Fibroblast of skin of left biceps (primary cell): ENCODE results near the gene GALNT2.

ENCODE experiments used
- DNase-seq, 2 experiments: peaks; one replicate each; pipeline ENCODE4 v3.0.0-alpha.2; 2013; ENCODE audit warnings: low read depth in 2 of 2

The GALNT2 gene

DNA sequence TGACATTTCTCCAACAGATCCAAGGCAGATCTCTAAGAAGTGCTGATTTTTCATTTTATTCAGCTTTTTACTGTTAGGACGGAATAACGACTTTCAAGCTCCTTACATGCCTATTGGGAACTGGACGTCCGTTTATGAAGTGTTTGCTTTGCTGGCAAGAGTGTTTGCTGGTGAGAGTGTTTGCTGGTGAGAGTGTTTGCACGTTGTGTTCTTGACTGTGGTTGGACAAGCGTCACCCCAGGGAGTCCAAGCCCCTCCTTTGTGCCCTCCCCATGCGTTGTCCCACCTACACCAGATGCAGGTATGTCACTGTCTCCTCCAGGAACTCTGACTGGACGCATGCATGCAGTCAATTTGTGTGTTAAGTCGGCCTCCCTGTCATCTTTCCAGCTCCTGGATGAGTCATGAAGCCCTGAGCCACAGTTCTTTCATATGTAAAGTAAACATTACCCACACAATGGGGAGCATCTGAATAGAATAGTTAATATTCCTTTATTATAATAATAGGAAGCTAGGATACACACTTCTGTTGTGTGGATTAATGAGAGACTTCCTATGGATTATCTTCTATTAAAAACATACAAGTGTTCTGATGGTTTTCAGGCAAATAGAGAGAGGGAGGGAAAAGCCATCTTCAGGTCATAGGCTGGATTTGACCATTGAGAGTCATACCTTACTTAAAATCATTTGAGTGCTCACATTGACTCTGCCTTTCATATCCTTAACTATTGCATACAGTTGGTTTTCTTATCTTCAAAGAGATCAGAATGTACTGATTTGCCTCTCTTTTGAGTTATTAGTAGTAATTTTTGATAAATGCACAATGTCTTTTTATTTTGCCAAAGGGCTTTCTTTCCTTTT, 119.2 kb downstream of the GALNT2 start:
- no peak for DNase-seq

DNA sequence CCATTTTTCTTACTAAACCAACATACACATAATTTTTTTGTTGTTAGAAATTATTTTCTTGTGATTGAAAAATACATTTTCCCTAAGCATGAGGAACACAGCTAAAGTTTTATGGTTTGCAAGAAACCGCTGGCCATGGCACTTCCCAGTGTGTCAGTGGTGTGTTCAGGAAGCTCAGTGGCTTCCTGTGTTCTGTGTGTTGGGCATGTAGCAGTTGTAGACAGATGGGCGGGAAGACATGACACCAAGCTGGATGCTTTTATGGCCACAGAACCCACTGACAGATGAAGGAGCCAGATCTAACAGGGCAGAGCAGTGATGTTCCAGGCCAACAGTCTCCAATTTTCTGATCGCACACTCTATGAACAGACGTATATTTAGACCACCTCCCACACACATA, 119.8 kb downstream of the GALNT2 start:
- DNase-seq, result no peak

DNA sequence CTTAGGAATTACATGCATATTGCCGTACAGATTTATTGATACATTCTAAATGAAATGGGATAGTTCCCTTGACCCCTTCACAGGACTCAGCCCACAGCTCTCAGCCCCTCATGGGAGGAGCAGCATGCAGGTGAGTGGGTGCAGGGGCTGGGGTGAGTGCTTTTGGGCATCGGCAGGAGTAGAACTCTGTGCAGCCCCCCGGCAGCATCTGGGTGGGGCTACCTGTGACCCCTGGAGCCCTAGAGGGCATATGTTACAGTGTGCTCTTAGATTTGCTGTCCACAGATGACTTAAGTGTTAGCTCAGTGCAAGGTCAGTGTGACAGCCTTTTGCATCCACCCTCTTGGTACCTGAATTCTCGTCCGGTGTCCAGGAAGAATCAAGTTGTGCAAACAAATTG, 120.3 kb downstream of the GALNT2 start:
- no peak for DNase-seq

- DNase-seq, result no peak
Observed at GRCh38 chr1:230188826-230189225, 121.8 kb downstream of the GALNT2 start.

DNA sequence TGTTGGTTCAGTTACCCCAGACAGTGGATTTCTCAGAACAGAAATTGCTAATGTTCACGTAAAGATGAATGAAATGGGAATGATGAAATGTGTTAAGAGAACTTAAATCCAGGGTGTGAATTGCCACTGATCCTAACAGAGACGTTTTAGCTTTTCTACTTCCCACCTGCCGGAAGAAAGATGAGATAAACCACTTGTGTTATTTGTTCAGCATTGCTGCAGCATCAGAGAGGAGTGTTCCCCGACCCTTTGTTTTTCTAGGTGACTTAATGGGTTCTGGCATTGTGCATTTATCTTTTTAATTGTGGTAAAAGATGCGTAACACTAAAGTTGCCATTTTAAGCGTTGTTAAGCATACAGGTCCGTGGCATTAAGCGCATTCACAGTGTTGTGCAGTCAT, 122.3 kb downstream of the GALNT2 start:
- DNase-seq, result no peak

DNA sequence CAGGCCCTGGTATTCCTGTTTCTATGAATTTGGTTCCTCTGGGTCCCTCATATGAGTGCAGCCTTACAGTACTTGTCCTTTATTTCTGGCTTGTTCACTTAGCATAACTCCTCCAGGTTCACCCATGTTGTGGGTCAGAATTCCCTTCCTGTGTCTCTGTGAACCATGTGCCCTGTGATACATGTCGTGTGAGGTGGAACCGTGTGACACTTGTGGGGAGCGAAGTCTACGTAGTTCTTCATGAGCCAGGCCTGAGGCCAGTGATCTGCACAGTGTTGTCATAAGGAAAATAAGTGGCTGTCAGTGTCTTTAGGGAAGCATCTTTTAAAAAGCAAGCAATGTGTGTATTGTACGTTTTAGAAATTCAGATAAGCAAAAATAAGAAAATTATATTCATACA, 122.8 kb downstream of the GALNT2 start:
- DNase-seq, result no peak

DNA sequence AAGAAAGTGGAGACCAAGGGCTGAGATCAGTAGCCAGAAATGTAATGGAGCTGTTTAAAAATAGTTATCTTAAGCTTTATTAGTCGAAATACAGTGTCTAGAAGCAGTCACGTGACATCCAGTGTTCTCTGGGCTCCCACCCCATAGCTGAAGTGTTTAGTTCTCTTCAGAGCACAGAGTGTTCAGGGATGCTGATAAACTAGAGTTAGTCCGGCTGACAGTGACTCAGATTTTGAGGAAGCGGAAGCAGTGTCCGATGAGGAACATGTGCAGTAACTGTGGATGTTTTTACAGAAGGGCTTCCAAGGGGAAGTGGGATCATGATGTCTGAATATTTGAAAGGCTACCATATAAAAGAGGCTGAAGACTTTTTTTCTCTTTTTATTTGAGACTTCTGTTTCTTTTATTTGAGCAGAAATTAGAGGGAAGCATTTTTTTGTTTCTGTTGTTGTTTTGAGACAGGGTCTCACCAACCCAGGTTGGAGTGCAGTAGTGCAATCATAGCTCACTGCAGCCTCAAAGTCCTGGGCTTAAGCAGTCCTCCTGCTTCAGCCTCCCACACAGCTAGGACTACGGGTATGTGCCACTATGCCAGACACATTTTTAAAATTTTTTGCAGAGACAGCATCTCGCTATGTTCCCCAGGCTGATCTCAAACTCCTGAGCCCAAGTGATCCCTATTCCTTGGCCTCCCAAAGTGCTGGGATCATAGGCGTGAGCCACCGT, 124.2 kb downstream of the GALNT2 start:
- no peak for DNase-seq

DNA sequence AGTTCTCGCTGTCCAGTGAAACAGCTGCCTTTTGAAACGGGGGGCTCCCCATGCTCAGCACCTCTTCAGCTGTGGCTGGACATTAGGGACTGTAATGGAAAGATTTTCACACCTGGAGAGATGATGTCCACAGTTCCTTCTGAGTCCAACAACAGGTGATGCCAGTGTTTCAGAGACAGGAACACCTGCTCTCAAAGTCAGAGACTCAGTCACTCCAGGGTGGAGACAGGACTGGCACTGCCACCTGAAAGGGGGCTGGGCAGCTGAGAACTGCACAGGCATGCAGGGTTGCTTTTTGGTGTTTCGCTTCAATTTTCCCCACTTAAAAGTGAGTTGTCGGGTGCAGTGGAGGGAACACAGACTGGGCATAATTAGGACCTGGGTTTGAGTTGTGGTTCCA, 124.8 kb downstream of the GALNT2 start:
- DNase-seq, result no peak

DNA sequence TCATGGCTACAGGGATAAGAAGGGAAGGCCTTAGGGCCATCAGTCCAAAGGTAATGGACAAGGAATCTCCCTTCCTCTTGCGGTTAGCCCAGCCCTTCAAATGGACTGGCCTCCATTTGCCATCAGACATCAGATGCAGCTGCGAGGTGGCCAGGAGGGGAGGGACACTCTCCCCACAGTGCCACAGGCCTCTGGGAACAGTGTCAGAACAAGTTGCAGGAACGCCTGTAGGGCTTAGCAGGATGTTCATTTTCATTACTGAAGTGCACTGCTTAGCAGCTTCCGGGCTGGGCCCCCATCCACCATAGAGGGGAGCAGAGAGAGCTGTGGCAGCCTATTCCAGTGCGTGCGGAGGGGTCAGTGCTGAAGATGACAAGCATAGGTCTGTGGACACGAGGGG, 127.5 kb downstream of the GALNT2 start:
- DNase-seq, result no peak

DNA sequence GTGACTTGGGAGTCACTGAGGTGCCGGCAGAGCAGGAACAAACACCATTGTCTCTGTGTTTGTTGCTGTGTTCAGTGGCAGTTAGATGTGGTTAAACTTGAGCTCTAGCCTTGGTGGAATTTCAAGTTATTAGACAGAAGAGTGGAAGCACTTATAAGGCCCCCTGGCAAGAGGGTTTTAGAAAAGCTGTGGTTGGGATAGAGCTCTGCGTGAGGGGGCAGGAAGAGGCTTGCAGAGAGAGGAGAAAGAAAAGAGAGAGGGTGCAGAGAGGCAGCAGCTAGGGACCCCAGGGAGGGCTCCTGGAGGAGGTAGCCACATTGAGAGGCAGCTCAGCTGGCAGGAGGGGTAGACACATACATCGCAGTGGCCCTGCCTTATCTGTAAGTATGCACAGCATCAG, 128.2 kb downstream of the GALNT2 start:
- DNase-seq, result no peak

DNA sequence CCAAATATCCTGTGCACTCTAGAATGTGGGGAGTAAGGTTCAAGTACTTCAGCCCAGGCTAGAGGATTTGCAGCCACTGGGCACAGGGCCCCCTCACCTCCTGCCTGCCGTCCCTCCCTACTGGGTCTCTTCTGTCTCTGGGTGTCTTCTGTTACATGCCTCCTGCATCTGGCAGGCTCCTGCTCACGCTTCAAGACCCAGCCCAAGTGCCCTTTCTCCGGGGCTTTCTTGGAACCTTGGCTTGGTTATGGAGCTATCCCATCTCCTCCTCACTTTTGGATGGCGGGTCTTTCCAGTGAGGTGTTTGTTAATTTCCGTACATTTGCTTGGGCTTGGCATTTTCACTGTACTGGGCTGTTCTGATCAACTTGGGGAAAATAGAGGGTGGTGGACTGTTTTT, 129.0 kb downstream of the GALNT2 start:
- DNase-seq, result no peak

DNA sequence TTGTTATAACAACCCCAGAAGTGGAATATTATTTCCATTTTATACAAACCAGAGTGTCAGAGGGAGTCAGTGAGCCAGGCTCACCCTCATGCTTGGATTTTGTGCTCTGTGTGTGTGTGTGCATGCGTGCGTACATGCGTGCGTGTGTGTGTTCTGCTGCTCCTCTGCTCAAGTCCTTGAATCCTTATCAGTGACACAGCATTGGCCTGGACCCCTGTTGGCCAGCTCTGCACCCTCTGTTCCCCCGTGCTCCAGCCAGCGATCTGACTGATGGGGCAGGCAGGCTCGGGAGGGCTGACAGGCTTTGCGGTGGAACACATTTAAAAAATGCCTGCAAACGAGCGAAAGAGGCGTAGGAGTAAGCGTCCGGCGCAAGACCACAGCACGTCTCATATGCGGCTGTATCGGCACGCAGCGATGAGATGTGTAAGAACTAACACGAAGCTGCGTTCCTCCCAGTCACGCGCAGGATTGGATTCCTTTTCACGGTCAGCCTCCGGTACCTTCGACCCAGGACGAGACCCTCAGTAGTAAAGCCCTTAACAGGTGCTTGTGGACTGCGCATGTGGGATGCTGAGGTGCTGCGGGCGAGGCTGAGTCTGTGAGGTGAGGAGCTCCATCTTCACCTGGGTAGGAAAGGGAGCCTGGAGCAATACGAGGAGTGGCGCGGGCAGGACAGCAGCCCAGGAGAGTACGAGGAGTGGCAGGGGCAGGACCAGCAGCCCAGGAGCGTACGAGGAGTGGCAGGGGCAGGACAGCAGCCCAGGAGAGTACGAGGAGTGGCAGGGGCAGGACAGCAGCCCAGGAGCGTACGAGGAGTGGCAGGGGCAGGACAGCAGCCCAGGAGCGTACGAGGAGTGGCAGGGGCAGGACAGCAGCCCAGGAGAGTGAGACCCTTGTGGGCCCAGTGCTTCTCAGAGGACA, 130.9 kb downstream of the GALNT2 start:
- no peak for DNase-seq

GRCh38 chr1:230199034-230199433, 132.0 kb downstream of the GALNT2 start:
- DNase-seq, result no peak

GRCh38 chr1:230199554-230199953, 132.5 kb downstream of the GALNT2 start:
- no peak for DNase-seq

GRCh38 chr1:230200276-230200675, 133.2 kb downstream of the GALNT2 start:
- no peak for DNase-seq

GRCh38 chr1:230201445-230201844, 134.4 kb downstream of the GALNT2 start:
- DNase-seq, result no peak

- DNase-seq, result no peak
Observed at GRCh38 chr1:230204842-230205241, 137.8 kb downstream of the GALNT2 start.

GRCh38 chr1:230205719-230206198, 138.7 kb downstream of the GALNT2 start:
- peak in 1 of 2 experiments; percentile 2 for DNase-seq

GRCh38 chr1:230206207-230206606, 139.2 kb downstream of the GALNT2 start:
- no peak for DNase-seq

DNA sequence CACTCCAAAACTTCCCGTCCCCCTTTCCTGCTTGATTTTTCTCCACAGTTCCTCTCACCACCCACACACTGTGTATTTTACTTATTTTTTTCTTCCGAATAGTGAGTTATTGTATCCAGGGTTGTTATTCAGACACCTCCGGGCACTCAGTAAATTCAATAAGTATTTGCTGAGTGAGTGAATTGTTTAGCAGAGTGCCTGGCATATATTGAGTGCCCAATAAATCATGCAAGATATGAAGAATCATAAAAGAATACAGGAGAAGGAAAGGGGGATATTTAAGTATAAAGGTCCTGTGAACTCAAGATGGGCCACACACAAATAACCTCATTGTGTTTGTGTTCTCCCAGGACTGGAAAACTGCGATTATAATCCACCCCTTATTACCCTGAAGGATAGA, 139.9 kb downstream of the GALNT2 start:
- no peak for DNase-seq

DNA sequence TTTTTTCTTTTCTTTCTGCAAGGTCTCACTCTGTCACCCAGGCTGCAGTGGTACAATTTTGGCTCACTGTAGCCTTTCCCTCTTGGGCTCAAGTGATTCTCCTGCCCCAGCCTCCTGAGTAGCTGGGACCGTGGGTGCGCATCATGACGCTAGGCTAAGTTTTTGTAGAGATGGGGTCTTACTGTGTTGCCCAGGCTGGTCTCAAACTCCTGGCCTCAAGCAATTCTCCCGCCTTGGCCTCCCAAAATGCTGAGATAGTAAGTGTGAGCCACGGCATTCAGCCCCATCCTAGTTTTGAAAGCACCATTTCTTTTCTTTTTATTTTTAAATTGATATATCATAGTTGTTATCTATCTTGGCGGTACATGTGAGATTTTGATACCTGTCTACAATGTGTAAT, 140.6 kb downstream of the GALNT2 start:
- DNase-seq, result no peak
